ENCODE measurements around the gene STAB2. TPM values are rescaled to one million over a fixed set of nuclear protein-coding genes. Genes with fewer than 3 reads are reported as not detected.
A peak's percentile ranks its signal among the peaks of the same experiment; 100 is the strongest.

STAB2 gene
- total RNA-seq, 1 donor from 2014 or later = not detected

GRCh38 chr12:103547929-103548328 is 39.1 kb upstream of the STAB2 start:
- Mint-ChIP-seq H3K27ac (no peak overlapping the region), H3K4me1 (no peaks in the 10 kb centered on the region), H3K4me3 (no peak overlapping the region), H3K36me3 (no peaks in the 10 kb centered on the region), H3K9me3 (peaks cover 9% of the 10 kb centered on the region), H3K27me3 (ENCODE audit: low read depth) (peaks cover 51% of the 10 kb centered on the region)
- DNase-seq (ENCODE audit: low spot score in 2 of 2, unreplicated experiment in 2 of 2) = no peak
- TF ChIP-seq CTCF (IDR thresholded peaks at IDR 0.05; ENCODE audit: unreplicated experiment) = no peak

- Mint-ChIP-seq H3K27me3 (ENCODE audit: low read depth) (peaks cover 60% of the 10 kb centered on the region), H3K36me3 (no peaks in the 10 kb centered on the region), H3K27ac (no peak overlapping the region), H3K4me3 (no peak overlapping the region), H3K9me3 (peaks cover 9% of the 10 kb centered on the region), H3K4me1 (no peaks in the 10 kb centered on the region)
- peak; percentile 29 to 74 for DNase-seq (ENCODE audit: low spot score in 2 of 2, unreplicated experiment in 2 of 2)
- peak; percentile 84 for TF ChIP-seq CTCF (IDR thresholded peaks at IDR 0.05; ENCODE audit: unreplicated experiment)
Measured at GRCh38 chr12:103548622-103549601, 38.2 kb upstream of the STAB2 start.

DNA sequence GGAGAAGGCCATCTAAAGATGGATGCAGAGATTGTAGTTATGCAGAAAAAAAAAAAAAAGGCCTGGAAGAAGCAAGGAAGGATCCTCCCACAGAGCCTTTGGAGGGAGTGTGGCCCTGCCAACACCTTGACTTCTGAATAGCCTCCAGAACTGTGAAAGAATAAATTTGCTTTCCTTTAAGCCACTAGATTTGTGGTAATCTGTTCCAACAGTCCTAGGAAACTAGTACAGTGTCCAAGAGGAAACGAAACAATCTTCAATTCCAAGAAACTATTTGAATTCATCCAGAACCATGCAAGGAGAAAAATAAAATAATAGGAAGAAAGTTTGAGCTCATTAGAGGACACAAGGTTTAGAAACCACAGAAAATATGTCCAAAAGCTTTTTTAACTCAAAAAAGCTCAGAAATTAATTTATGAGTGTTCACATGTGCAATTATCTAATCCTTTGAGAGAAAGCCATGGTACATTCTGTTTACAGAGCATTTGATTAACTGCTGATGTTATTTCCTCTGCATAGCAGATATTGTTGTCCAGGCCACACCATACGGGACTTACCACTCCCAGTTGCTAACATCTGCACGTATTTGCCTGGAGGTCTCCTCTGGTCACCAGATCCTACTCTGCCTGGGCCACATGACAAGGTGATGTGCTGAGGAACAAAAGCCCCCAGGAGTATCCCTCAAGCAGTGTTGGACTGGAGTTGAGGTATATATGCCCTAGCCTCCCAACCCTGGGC is 30.0 kb upstream of the STAB2 start:
- Mint-ChIP-seq H3K4me1 (peaks cover 2% of the 10 kb centered on the region), H3K36me3 (no peaks in the 10 kb centered on the region), H3K27me3 (ENCODE audit: low read depth) (peaks cover 24% of the 10 kb centered on the region), H3K27ac (no peak overlapping the region), H3K9me3 (peaks cover 12% of the 10 kb centered on the region), H3K4me3 (no peak overlapping the region)
- TF ChIP-seq CTCF (IDR thresholded peaks at IDR 0.05; ENCODE audit: unreplicated experiment) = no peak
- no peak for DNase-seq (ENCODE audit: low spot score in 2 of 2, unreplicated experiment in 2 of 2)

DNA sequence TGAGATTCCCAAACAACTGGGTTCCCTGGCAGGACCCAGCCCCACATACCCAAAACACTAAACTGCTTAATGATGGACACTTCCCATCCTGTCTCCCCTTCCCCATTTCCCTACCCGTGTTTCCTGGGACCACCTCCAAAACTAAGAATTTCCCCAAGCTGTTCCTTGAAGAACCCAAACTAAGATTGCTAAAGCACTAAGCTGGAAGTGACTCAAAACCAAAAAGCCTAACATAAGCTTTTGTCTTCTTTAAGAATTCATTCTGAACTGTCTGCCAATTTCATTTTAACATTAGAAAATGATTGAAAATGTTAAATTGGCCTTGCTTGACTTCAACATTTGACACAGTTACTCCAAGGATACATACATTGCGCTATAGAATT is 29.5 kb upstream of the STAB2 start:
- peaks cover 2% of the 10 kb centered on the region for H3K4me1 Mint-ChIP-seq
- no peak for DNase-seq (ENCODE audit: low spot score in 2 of 2, unreplicated experiment in 2 of 2)
- H3K36me3 Mint-ChIP-seq = no peaks in the 10 kb centered on the region
- no peak overlapping the region for H3K4me3 Mint-ChIP-seq
- H3K27ac Mint-ChIP-seq = no peak overlapping the region
- peaks cover 12% of the 10 kb centered on the region for H3K9me3 Mint-ChIP-seq
- peaks cover 21% of the 10 kb centered on the region for H3K27me3 Mint-ChIP-seq (ENCODE audit: low read depth)
- TF ChIP-seq CTCF (IDR thresholded peaks at IDR 0.05; ENCODE audit: unreplicated experiment) = no peak

DNA sequence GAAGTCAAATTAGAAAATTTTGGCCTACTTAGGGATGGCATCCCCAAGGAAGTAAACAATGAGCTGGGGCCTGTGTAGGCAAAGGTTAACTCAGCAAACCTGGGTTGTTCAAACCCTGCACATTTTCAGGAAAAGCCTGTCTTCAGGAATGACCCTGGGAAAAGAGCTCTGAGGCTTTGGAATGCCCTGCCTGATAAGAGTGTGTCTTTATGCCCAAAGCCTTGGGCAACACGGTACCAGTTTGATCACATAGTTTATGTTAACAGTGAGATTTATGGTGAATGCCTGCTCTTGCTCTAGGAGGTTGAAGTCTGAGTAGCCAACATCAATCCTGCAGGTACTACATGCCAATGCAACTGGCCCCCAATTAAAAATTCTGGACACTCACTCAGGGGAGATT is 28.2 kb upstream of the STAB2 start:
- no peak for DNase-seq (ENCODE audit: low spot score in 2 of 2, unreplicated experiment in 2 of 2)
- TF ChIP-seq CTCF (IDR thresholded peaks at IDR 0.05; ENCODE audit: unreplicated experiment) = no peak
- Mint-ChIP-seq H3K27ac (peak overlapping the region; percentile 3), H3K4me1 (peaks cover 2% of the 10 kb centered on the region), H3K36me3 (no peaks in the 10 kb centered on the region), H3K27me3 (ENCODE audit: low read depth) (peaks cover 9% of the 10 kb centered on the region), H3K4me3 (no peak overlapping the region), H3K9me3 (peaks cover 15% of the 10 kb centered on the region)

Measured in mesothelial cell of epicardium (in vitro differentiated cells).